Stimulated activated CD4-positive, alpha-beta T cell treated with anti-CD3 and anti-CD28 coated beads, Interleukin-4, amount 100 ng/mL, for 48 hours (primary cell): ENCODE measurements around the gene MSI2.

Experiments used
- DNase-seq, 2 donors: peaks; one replicate each; pipeline ENCODE4 v3.0.0-alpha.2; 2020; ENCODE audit warnings: low read depth in 2 of 2

Gene MSI2

GRCh38 chr17:57540596-57540995, 284.3 kb downstream of the MSI2 start:
- DNase-seq = no peak

- no peak for DNase-seq
Measured at GRCh38 chr17:57541049-57541448, 284.7 kb downstream of the MSI2 start.

GRCh38 chr17:57541472-57542394, 285.4 kb downstream of the MSI2 start:
- no peak for DNase-seq

- no peak for DNase-seq
Measured at GRCh38 chr17:57542510-57542909, 286.2 kb downstream of the MSI2 start.

GRCh38 chr17:57543230-57543629, 286.9 kb downstream of the MSI2 start:
- DNase-seq = no peak

GRCh38 chr17:57544401-57544800, 288.1 kb downstream of the MSI2 start:
- no peak for DNase-seq

GRCh38 chr17:57544834-57545463, 288.6 kb downstream of the MSI2 start:
- DNase-seq = no peak

- DNase-seq = no peak
Measured at GRCh38 chr17:57545731-57546342, 289.5 kb downstream of the MSI2 start.

GRCh38 chr17:57548421-57549410, 292.4 kb downstream of the MSI2 start:
- DNase-seq = no peak

GRCh38 chr17:57549468-57549867, 293.1 kb downstream of the MSI2 start:
- no peak for DNase-seq

GRCh38 chr17:57550016-57550415, 293.7 kb downstream of the MSI2 start:
- DNase-seq = no peak

- DNase-seq = no peak
Measured at GRCh38 chr17:57550668-57551315, 294.5 kb downstream of the MSI2 start.

- DNase-seq = no peak
Measured at GRCh38 chr17:57551321-57552079, 295.2 kb downstream of the MSI2 start.

GRCh38 chr17:57552114-57552624, 295.8 kb downstream of the MSI2 start:
- peak; percentile 10 to 17 for DNase-seq

- no peak for DNase-seq
Measured at GRCh38 chr17:57553526-57553925, 297.2 kb downstream of the MSI2 start.

GRCh38 chr17:57553991-57554825, 297.9 kb downstream of the MSI2 start:
- no peak for DNase-seq

GRCh38 chr17:57554826-57555635, 298.7 kb downstream of the MSI2 start:
- DNase-seq = no peak

- no peak for DNase-seq
Measured at GRCh38 chr17:57555636-57556175, 299.4 kb downstream of the MSI2 start.
